ENCODE measurements around the gene NFATC4.
"Not testable (repeated sequence)": the region's sequence is repeated elsewhere in the genome, so short reads cannot be mapped to it uniquely, and the experiment has no call there.

NFATC4 gene

GRCh38 chr14:24339284-24340151, 28.5 kb upstream of the NFATC4 start, which contains the start of gene RIPK3:
TSS of gene RIPK3 (minus strand) at chr14:24339991. CDS start at chr14:24339826, 165 bp downstream.
- no peak for DNase-seq (ENCODE audit: low spot score)

GRCh38 chr14:24340606-24341005, 27.4 kb upstream of the NFATC4 start:
- DNase-seq (ENCODE audit: low spot score) = no peak

GRCh38 chr14:24342889-24343288, 25.1 kb upstream of the NFATC4 start:
- DNase-seq (ENCODE audit: low spot score) = no peak

GRCh38 chr14:24343795-24344660, 24.0 kb upstream of the NFATC4 start:
- no peak for DNase-seq (ENCODE audit: low spot score)

GRCh38 chr14:24347134-24347533, 20.9 kb upstream of the NFATC4 start:
- DNase-seq (ENCODE audit: low spot score) = no peak

- DNase-seq (ENCODE audit: low spot score) = no peak
Measured at GRCh38 chr14:24348186-24348585, 19.8 kb upstream of the NFATC4 start.

- DNase-seq (ENCODE audit: low spot score) = no peak
Measured at GRCh38 chr14:24349742-24350141, 18.2 kb upstream of the NFATC4 start.

GRCh38 chr14:24351517-24351916, 16.5 kb upstream of the NFATC4 start:
- DNase-seq (ENCODE audit: low spot score) = no peak

- DNase-seq (ENCODE audit: low spot score) = no peak
Measured at GRCh38 chr14:24353559-24354481, 14.2 kb upstream of the NFATC4 start.

GRCh38 chr14:24354482-24354825, 13.5 kb upstream of the NFATC4 start:
- DNase-seq (ENCODE audit: low spot score) = not testable (repeated sequence)

- DNase-seq (ENCODE audit: low spot score) = no peak
Measured at GRCh38 chr14:24355009-24355408, 13.0 kb upstream of the NFATC4 start.

GRCh38 chr14:24356208-24356607, 11.8 kb upstream of the NFATC4 start:
- no peak for DNase-seq (ENCODE audit: low spot score)

- no peak for DNase-seq (ENCODE audit: low spot score)
Measured at GRCh38 chr14:24360281-24360680, 7.7 kb upstream of the NFATC4 start.

GRCh38 chr14:24361326-24361725, 6.7 kb upstream of the NFATC4 start:
- DNase-seq (ENCODE audit: low spot score) = no peak

GRCh38 chr14:24362241-24362960, 5.6 kb upstream of the NFATC4 start:
- no peak for DNase-seq (ENCODE audit: low spot score)

GRCh38 chr14:24363401-24363800, 4.6 kb upstream of the NFATC4 start:
- no peak for DNase-seq (ENCODE audit: low spot score)

- DNase-seq (ENCODE audit: low spot score) = no peak
Measured at GRCh38 chr14:24364841-24365240, 3.1 kb upstream of the NFATC4 start.

- peak; percentile 76 for DNase-seq (ENCODE audit: low spot score)
Measured at GRCh38 chr14:24365600-24366412, 2.2 kb upstream of the NFATC4 start.

- DNase-seq (ENCODE audit: low spot score) = no peak
Measured at GRCh38 chr14:24366413-24366720, 1.6 kb upstream of the NFATC4 start.

GRCh38 chr14:24366721-24367513, 1.1 kb upstream of the NFATC4 start:
- DNase-seq (ENCODE audit: low spot score) = peak; percentile 85
